SK-N-SH treated with all-trans-retinoic acid at 6 μM for 48 hours (cell line): ENCODE results near the gene DUXA.

ENCODE experiments used
- ATAC-seq: fragments of 200-7000 bp; cut with Tn5 transposase; 3 replicates; pipeline ENCODE4 v1.9.1; 2020; ENCODE audit warnings: mild to moderate bottlenecking, moderate library complexity
- ARNTL ChIP-seq: fragments of 450-650 bp; formaldehyde crosslinking; IDR thresholded peaks from 2 replicates; pipeline ENCODE4 v1.5.0; 2020; ENCODE audit warnings: low read depth, mild to moderate bottlenecking, moderate library complexity, borderline replicate concordance
- BACH2 ChIP-seq: fragments of 250-450 bp; sonication (Bioruptor Pico); IDR thresholded peaks from 2 replicates; pipeline ENCODE4 v1.9.0; 2021; ENCODE audit warnings: mild to moderate bottlenecking, borderline replicate concordance
- CSDC2 ChIP-seq: fragments of 250-450 bp; sonication (Bioruptor Pico); IDR thresholded peaks from 2 replicates; pipeline ENCODE4 v1.5.0; 2020; ENCODE audit warnings: mild to moderate bottlenecking, moderate library complexity
- ESRRG ChIP-seq: fragments of 250-450 bp; sonication (Bioruptor Pico); IDR thresholded peaks from 2 replicates; pipeline ENCODE4 v1.6.1; 2021; ENCODE audit warnings: mild to moderate bottlenecking
- GLIS3 ChIP-seq: fragments of 250-450 bp; sonication (Bioruptor Pico); IDR thresholded peaks from 2 replicates; pipeline ENCODE4 v1.5.0; 2020; ENCODE audit warnings: mild to moderate bottlenecking, moderate library complexity
- ISL1 ChIP-seq: fragments of 250-450 bp; sonication (Bioruptor Pico); IDR thresholded peaks from 2 replicates; pipeline ENCODE4 v2.1.2; 2022; ENCODE audit warnings: mild to moderate bottlenecking, moderate library complexity
- OSR1 ChIP-seq: fragments of 250-450 bp; sonication (Bioruptor Pico); IDR thresholded peaks from 2 replicates; pipeline ENCODE4 v1.8.0; 2022; ENCODE audit warnings: moderate library complexity, mild to moderate bottlenecking, inconsistent platforms
- RARB ChIP-seq: fragments of 250-450 bp; sonication (Bioruptor Pico); IDR thresholded peaks from 2 replicates; pipeline ENCODE4 v1.8.0; 2021; ENCODE audit warnings: mild to moderate bottlenecking, moderate library complexity
- SNAI2 ChIP-seq: fragments of 250-450 bp; sonication (Bioruptor Pico); IDR thresholded peaks from 2 replicates; pipeline ENCODE4 v1.5.0; 2020; ENCODE audit warnings: mild to moderate bottlenecking, moderate library complexity
- TCF4 ChIP-seq: fragments of 250-450 bp; sonication (Bioruptor Pico); IDR thresholded peaks from 2 replicates; pipeline ENCODE4 v1.8.0; 2021; ENCODE audit warnings: mild to moderate bottlenecking, moderate library complexity, borderline replicate concordance
- TOX ChIP-seq: fragments of 250-450 bp; sonication (Bioruptor Pico); IDR thresholded peaks from 2 replicates; pipeline ENCODE4 v1.8.0; 2021; ENCODE audit warnings: mild to moderate bottlenecking, moderate library complexity, borderline replicate concordance
- ZC3H10 ChIP-seq: fragments of 250-450 bp; sonication (Bioruptor Pico); IDR thresholded peaks from 2 replicates; pipeline ENCODE4 v1.5.1; 2021; ENCODE audit warnings: mild to moderate bottlenecking, moderate library complexity
- ZFP3 ChIP-seq: fragments of 250-450 bp; sonication (Bioruptor Pico); IDR thresholded peaks from 2 replicates; pipeline ENCODE4 v1.5.0; 2020; ENCODE audit warnings: mild to moderate bottlenecking, moderate library complexity
- ZFP30 ChIP-seq: fragments of 450-650 bp; formaldehyde crosslinking; IDR thresholded peaks from 2 replicates; pipeline ENCODE4 v1.5.0; 2022; ENCODE audit warnings: mild to moderate bottlenecking, moderate library complexity
- ZNF565 ChIP-seq: fragments of 450-650 bp; formaldehyde crosslinking; conservative IDR thresholded peaks from 2 replicates; pipeline ENCODE4 v1.5.0; 2020; ENCODE audit warnings: low read depth, mild to moderate bottlenecking, moderate library complexity
- ZNF70 ChIP-seq: fragments of 450-650 bp; formaldehyde crosslinking; IDR thresholded peaks from 2 replicates; pipeline ENCODE4 v1.5.0; 2020; ENCODE audit warnings: mild to moderate bottlenecking, moderate library complexity
- ZNF8 ChIP-seq: fragments of 450-650 bp; formaldehyde crosslinking; IDR thresholded peaks from 2 replicates; pipeline ENCODE4 v1.5.0; 2020; ENCODE audit warnings: mild to moderate bottlenecking, moderate library complexity
- TF ChIP-seq, protein P1 (sequence below): fragments of 250-450 bp; sonication (Bioruptor Pico); IDR thresholded peaks from 2 replicates; pipeline ENCODE4 v1.5.0; 2020; ENCODE audit warnings: mild to moderate bottlenecking, moderate library complexity
- TF ChIP-seq, protein P2 (sequence below): fragments of 250-450 bp; sonication (Bioruptor Pico); IDR thresholded peaks from 2 replicates; pipeline ENCODE4 v1.5.1; 2020; ENCODE audit warnings: low read depth, mild to moderate bottlenecking, moderate library complexity
- TF ChIP-seq, protein P3 (sequence below): fragments of 250-450 bp; sonication (Bioruptor Pico); IDR thresholded peaks from 2 replicates; pipeline ENCODE4 v1.8.0; 2020; ENCODE audit warnings: mild to moderate bottlenecking, moderate library complexity, borderline replicate concordance
- TF ChIP-seq, protein P4 (sequence below): fragments of 250-450 bp; sonication (Bioruptor Pico); IDR thresholded peaks from 2 replicates; pipeline ENCODE4 v1.5.1; 2021; ENCODE audit warnings: mild to moderate bottlenecking, moderate library complexity
- TF ChIP-seq, protein P5 (sequence below): fragments of 250-450 bp; sonication (Bioruptor Pico); IDR thresholded peaks from 2 replicates; pipeline ENCODE4 v1.8.0; 2021; ENCODE audit warnings: low read depth, mild to moderate bottlenecking, moderate library complexity, borderline replicate concordance

DUXA gene

DNA sequence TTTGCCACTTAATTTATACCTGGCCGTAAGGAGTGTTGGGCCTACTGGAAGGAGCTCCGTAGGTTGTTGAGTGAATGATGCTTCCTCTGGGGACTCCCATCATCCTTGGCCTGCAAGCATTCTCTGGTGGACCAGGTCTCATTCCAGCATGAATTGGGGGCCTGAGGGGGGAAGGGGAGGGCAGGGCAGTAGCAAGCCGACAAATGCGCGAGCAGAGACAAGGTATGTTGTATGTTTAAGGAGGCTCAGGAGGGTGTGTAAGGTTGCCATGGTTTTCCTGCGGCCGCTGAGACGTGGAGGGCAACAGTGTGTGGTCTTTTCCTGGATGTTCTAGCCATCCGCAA, 24.8 kb upstream of the DUXA start:
- TF ChIP-seq CSDC2 (CRISPR knock-in tag) = no peak
- ATAC-seq = peak; percentile 32

DNA sequence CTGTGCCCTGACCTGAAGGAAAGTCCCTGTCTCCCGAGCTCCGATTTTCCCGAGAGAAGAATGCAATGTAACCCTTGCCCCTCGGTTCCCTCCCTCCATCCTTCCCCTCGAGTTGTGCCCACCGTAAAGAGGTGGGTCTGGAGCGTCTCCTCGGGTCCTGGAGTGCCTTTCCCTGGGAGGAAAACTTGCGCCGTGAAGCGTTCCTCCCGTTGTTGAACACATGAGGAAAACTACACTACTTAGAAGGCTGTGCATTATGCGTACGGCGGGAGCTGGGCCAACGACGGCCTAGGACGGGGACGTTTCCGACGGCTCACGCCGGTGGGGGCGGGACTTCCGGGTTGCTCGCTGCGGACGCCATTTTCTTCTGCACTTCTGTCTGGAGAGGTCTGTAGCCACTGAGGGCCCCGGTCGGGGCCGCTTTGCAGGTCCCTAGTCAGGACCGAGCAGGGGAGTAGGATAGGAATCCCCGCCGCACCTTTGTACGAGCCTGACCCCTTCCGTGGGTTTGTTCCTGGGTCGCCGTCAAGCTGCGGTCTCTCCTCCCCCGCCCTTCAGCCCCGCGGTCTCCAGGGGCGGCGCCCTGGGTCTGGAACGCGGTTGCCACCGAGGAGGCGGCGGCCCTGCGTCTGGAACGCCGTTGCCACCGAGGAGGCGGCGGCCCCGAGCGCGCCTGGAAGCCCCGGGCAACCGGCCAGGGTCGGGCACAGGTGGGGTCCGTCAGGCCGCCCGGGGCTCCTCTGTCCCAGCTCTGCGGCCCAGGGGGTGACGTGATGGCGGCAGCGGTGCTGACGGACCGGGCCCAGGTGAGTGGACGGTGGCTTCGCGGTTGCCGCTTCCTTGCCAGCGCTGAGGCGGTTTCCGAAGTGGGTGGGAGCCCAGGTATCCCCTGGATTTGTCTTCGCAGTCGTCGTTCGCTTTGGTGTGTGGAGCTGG, 24.1 kb upstream of the DUXA start, which contains the start of gene ZNF264:
ZNF264 (plus strand) TSS at position 360 of the 936 bp plus-strand sequence; CDS start at position 774, 414 bp downstream.
- TF ChIP-seq, protein P1, sequence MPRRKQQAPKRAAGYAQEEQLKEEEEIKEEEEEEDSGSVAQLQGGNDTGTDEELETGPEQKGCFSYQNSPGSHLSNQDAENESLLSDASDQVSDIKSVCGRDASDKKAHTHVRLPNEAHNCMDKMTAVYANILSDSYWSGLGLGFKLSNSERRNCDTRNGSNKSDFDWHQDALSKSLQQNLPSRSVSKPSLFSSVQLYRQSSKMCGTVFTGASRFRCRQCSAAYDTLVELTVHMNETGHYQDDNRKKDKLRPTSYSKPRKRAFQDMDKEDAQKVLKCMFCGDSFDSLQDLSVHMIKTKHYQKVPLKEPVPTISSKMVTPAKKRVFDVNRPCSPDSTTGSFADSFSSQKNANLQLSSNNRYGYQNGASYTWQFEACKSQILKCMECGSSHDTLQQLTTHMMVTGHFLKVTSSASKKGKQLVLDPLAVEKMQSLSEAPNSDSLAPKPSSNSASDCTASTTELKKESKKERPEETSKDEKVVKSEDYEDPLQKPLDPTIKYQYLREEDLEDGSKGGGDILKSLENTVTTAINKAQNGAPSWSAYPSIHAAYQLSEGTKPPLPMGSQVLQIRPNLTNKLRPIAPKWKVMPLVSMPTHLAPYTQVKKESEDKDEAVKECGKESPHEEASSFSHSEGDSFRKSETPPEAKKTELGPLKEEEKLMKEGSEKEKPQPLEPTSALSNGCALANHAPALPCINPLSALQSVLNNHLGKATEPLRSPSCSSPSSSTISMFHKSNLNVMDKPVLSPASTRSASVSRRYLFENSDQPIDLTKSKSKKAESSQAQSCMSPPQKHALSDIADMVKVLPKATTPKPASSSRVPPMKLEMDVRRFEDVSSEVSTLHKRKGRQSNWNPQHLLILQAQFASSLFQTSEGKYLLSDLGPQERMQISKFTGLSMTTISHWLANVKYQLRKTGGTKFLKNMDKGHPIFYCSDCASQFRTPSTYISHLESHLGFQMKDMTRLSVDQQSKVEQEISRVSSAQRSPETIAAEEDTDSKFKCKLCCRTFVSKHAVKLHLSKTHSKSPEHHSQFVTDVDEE (CRISPR knock-in tag) = no peak
- no peak for TF ChIP-seq ESRRG (CRISPR knock-in tag)
- TF ChIP-seq, protein P2, sequence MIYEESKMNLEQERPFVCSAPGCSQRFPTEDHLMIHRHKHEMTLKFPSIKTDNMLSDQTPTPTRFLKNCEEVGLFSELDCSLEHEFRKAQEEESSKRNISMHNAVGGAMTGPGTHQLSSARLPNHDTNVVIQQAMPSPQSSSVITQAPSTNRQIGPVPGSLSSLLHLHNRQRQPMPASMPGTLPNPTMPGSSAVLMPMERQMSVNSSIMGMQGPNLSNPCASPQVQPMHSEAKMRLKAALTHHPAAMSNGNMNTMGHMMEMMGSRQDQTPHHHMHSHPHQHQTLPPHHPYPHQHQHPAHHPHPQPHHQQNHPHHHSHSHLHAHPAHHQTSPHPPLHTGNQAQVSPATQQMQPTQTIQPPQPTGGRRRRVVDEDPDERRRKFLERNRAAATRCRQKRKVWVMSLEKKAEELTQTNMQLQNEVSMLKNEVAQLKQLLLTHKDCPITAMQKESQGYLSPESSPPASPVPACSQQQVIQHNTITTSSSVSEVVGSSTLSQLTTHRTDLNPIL (CRISPR knock-in tag) = no peak
- no peak for TF ChIP-seq ZNF70 (CRISPR knock-in tag)
- no peak for TF ChIP-seq TOX
- no peak for TF ChIP-seq TCF4 (CRISPR knock-in tag)
- no peak for TF ChIP-seq CSDC2 (CRISPR knock-in tag)
- TF ChIP-seq GLIS3 (CRISPR knock-in tag) = no peak
- TF ChIP-seq ZNF8 (CRISPR knock-in tag) = no peak
- TF ChIP-seq ZFP30 (CRISPR knock-in tag) = no peak
- TF ChIP-seq, protein P3, sequence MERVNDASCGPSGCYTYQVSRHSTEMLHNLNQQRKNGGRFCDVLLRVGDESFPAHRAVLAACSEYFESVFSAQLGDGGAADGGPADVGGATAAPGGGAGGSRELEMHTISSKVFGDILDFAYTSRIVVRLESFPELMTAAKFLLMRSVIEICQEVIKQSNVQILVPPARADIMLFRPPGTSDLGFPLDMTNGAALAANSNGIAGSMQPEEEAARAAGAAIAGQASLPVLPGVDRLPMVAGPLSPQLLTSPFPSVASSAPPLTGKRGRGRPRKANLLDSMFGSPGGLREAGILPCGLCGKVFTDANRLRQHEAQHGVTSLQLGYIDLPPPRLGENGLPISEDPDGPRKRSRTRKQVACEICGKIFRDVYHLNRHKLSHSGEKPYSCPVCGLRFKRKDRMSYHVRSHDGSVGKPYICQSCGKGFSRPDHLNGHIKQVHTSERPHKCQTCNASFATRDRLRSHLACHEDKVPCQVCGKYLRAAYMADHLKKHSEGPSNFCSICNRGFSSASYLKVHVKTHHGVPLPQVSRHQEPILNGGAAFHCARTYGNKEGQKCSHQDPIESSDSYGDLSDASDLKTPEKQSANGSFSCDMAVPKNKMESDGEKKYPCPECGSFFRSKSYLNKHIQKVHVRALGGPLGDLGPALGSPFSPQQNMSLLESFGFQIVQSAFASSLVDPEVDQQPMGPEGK = no peak
- TF ChIP-seq ZC3H10 (CRISPR knock-in tag) = no peak
- TF ChIP-seq ISL1 (CRISPR knock-in tag) = no peak
- no peak for TF ChIP-seq ARNTL (CRISPR knock-in tag)
- no peak for TF ChIP-seq OSR1 (CRISPR knock-in tag)
- no peak for TF ChIP-seq ZNF565 (CRISPR knock-in tag)
- no peak for TF ChIP-seq ZFP3 (CRISPR knock-in tag)
- ATAC-seq = peak; percentile 99

DNA sequence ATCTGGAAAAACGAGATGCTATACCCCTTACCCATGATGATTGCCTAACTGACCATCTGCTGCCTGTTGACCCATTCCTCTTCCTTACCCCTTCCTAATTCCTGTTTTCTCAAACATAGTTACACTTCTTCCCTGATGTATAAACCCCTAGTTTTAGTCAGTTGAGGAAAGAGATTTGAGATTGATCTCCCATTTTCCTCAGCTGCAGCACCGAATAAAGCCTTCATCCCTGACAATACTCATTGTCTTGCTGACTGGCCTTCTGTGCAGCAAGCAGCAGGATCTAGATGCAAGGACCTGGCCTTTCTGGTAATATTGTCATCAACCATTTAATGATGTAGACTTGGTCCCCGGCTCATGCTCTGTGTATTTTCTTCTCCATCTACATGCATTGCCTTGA, 23.0 kb upstream of the DUXA start:
- no peak for ATAC-seq
- TF ChIP-seq BACH2 = no peak

DNA sequence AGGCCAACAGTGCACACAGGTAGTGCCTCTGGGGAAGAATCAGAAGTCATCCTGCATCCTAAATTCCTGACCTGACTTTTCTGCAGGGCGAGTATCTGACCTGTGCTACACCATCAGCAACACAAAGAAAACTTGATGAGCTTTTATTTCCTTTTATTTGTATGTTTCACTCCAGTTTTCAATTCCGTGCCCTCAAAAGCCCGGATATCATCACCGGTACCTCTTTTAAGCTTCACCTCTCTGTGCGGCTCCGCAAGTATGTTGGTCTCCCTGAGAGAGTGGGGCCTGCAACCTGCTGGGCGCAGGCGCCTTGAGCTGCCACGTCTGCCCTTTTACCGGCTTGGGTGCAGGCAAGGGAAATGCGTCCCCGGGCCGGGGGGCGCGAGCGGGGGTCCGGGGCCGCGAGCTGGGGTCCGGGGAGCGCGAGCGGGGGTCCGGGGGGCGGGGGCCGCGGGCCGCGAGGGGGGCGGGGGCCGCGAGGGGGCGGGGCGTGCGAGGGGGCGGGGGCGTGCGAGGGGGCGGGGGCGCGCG, 4.3 kb upstream of the DUXA start:
- ATAC-seq = peak; percentile 83
- TF ChIP-seq, protein P1 (CRISPR knock-in tag) = no peak
- TF ChIP-seq ZC3H10 (CRISPR knock-in tag) (no peak), ARNTL (CRISPR knock-in tag) (no peak), ZFP3 (CRISPR knock-in tag) (no peak), ZNF565 (CRISPR knock-in tag) (no peak), SNAI2 (no peak), ZNF70 (CRISPR knock-in tag) (no peak), ISL1 (CRISPR knock-in tag) (no peak), ESRRG (CRISPR knock-in tag) (no peak), TCF4 (CRISPR knock-in tag) (no peak), BACH2 (no peak), CSDC2 (CRISPR knock-in tag) (no peak), GLIS3 (CRISPR knock-in tag) (no peak), RARB (no peak)
- TF ChIP-seq, protein P4, sequence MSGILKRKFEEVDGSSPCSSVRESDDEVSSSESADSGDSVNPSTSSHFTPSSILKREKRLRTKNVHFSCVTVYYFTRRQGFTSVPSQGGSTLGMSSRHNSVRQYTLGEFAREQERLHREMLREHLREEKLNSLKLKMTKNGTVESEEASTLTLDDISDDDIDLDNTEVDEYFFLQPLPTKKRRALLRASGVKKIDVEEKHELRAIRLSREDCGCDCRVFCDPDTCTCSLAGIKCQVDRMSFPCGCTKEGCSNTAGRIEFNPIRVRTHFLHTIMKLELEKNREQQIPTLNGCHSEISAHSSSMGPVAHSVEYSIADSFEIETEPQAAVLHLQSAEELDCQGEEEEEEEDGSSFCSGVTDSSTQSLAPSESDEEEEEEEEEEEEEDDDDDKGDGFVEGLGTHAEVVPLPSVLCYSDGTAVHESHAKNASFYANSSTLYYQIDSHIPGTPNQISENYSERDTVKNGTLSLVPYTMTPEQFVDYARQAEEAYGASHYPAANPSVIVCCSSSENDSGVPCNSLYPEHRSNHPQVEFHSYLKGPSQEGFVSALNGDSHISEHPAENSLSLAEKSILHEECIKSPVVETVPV (CRISPR knock-in tag) = no peak
- TF ChIP-seq, protein P5, sequence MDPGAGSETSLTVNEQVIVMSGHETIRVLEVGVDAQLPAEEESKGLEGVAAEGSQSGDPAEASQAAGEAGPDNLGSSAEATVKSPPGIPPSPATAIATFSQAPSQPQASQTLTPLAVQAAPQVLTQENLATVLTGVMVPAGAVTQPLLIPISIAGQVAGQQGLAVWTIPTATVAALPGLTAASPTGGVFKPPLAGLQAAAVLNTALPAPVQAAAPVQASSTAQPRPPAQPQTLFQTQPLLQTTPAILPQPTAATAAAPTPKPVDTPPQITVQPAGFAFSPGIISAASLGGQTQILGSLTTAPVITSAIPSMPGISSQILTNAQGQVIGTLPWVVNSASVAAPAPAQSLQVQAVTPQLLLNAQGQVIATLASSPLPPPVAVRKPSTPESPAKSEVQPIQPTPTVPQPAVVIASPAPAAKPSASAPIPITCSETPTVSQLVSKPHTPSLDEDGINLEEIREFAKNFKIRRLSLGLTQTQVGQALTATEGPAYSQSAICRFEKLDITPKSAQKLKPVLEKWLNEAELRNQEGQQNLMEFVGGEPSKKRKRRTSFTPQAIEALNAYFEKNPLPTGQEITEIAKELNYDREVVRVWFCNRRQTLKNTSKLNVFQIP = no peak
